Astrocyte (in vitro differentiated cells and primary cell): ENCODE measurements around the gene C15orf39. TPM values are rescaled to one million over a fixed set of nuclear protein-coding genes. Genes with fewer than 3 reads are reported as not detected.
"Not testable (repeated sequence)": the region's sequence is repeated elsewhere in the genome, so short reads cannot be mapped to it uniquely, and the experiment has no call there.

Source experiments
- DNase-seq: peaks from one replicate; pipeline ENCODE4 v3.0.0-alpha.2; 2010; ENCODE audit warnings: low read depth
- FAIRE-seq: peaks from 2 replicates; lab custom pipeline; 2011; peaks lifted over from hg19 to GRCh38; lab: Jason Lieb, UNC
- H2AFZ ChIP-seq: 2 replicates; pipeline ENCODE4 v1.6.0; 2012; ENCODE audit warnings: low read depth, low read length, inconsistent platforms
- H3K27ac ChIP-seq: 2 replicates; pipeline ENCODE4 v1.5.1; 2011; ENCODE audit warnings: low read depth, low read length, inconsistent platforms
- H3K27me3 ChIP-seq: 2 replicates; pipeline ENCODE4 v1.6.0; 2011; ENCODE audit warnings: low read length, inconsistent platforms; ENCODE audit not compliant: insufficient read depth
- H3K36me3 ChIP-seq: 2 replicates; pipeline ENCODE4 v1.5.1; 2011; ENCODE audit warnings: low read length, inconsistent platforms; ENCODE audit not compliant: insufficient read depth
- H3K4me1 ChIP-seq: 2 replicates; pipeline ENCODE4 v1.5.1; 2011; ENCODE audit warnings: low read length, inconsistent platforms; ENCODE audit not compliant: insufficient read depth
- H3K4me2 ChIP-seq: 2 replicates; pipeline ENCODE4 v1.6.0; 2012; ENCODE audit warnings: low read length, inconsistent platforms
- H3K4me3 ChIP-seq: 2 replicates; pipeline ENCODE4 v1.5.1; 2011; ENCODE audit warnings: low read depth, mild to moderate bottlenecking, low read length, inconsistent platforms; ENCODE audit not compliant: insufficient read depth
- H3K79me2 ChIP-seq: 2 replicates; pipeline ENCODE4 v1.6.0; 2012; ENCODE audit warnings: mild to moderate bottlenecking, low read length, inconsistent platforms; ENCODE audit not compliant: insufficient read depth
- H3K9ac ChIP-seq: 2 replicates; pipeline ENCODE4 v1.6.0; 2012; ENCODE audit warnings: mild to moderate bottlenecking, low read length, inconsistent platforms
- H3K9me3 ChIP-seq: 2 replicates; pipeline ENCODE4 v1.5.1; 2012; ENCODE audit warnings: low read depth, mild to moderate bottlenecking, low read length, inconsistent platforms; ENCODE audit not compliant: insufficient read depth
- H4K20me1 ChIP-seq: 2 replicates; pipeline ENCODE4 v1.6.0; 2012; ENCODE audit warnings: low read length, inconsistent platforms; ENCODE audit not compliant: insufficient read depth
- H3K27ac Mint-ChIP-seq: one replicate; pipeline ENCODE4 v1.8.0; 2021; ENCODE audit warnings: mild to moderate bottlenecking, mixed read lengths; ENCODE audit not compliant: unreplicated experiment
- H3K27me3 Mint-ChIP-seq: one replicate; pipeline ENCODE4 v1.8.0; 2021; ENCODE audit warnings: low read depth, mixed read lengths; ENCODE audit not compliant: unreplicated experiment
- H3K36me3 Mint-ChIP-seq: one replicate; pipeline ENCODE4 v1.8.0; 2021; ENCODE audit warnings: low read depth, mixed read lengths; ENCODE audit not compliant: unreplicated experiment
- H3K4me1 Mint-ChIP-seq: one replicate; pipeline ENCODE4 v1.8.0; 2021; ENCODE audit warnings: low read depth, mixed read lengths; ENCODE audit not compliant: unreplicated experiment
- H3K4me3 Mint-ChIP-seq: one replicate; pipeline ENCODE4 v1.8.0; 2021; ENCODE audit warnings: mild to moderate bottlenecking, moderate library complexity, mixed read lengths; ENCODE audit not compliant: unreplicated experiment
- H3K9me3 Mint-ChIP-seq: one replicate; pipeline ENCODE4 v1.8.0; 2021; ENCODE audit warnings: mild to moderate bottlenecking, mixed read lengths; ENCODE audit not compliant: unreplicated experiment
- total RNA-seq: library from RNA; stranded (reverse); gene quantifications from 2 replicates; pipeline ENCODE4 v1.2.1, GENCODE V29; 2021

C15orf39 gene
- total RNA-seq, 1 donor from 2014 or later = 21.8 TPM

GRCh38 chr15:75259873-75260272 lies 58.2 kb downstream of the C15orf39 start:
- not testable (repeated sequence) for H3K4me2 ChIP-seq, H3K4me3 Mint-ChIP-seq, FAIRE-seq, H3K9ac ChIP-seq, H3K27ac Mint-ChIP-seq, H3K27me3 Mint-ChIP-seq, H3K9me3 Mint-ChIP-seq, H4K20me1 ChIP-seq, H3K79me2 ChIP-seq, H3K36me3 ChIP-seq, H3K4me1 ChIP-seq, H3K4me1 Mint-ChIP-seq, H3K27me3 ChIP-seq, DNase-seq, H3K27ac ChIP-seq, H3K4me3 ChIP-seq, H3K36me3 Mint-ChIP-seq, H2AFZ ChIP-seq, H3K9me3 ChIP-seq

Other genes starting within 250 kb of the C15orf39 start
- 4.1 and 4.7 TPM in 2 replicates for gene RPP25, start 245.1 kb upstream of the C15orf39 start, total RNA-seq
- 18.7 and 23.1 TPM in 2 replicates for gene SCAMP5, start 206.3 kb upstream of the C15orf39 start, total RNA-seq
- gene PPCDC, start 178.3 kb upstream of the C15orf39 start, total RNA-seq = 7.3 and 7.5 TPM in 2 replicates
- gene GOLGA6C, start 56.5 kb downstream of the C15orf39 start, total RNA-seq = not detected in 2 replicates
- not detected in 2 replicates for gene GOLGA6D, start 81.0 kb downstream of the C15orf39 start, total RNA-seq
- gene COMMD4, start 134.2 kb downstream of the C15orf39 start, total RNA-seq = 61.0 and 64.1 TPM in 2 replicates
- gene NEIL1, start 145.2 kb downstream of the C15orf39 start, total RNA-seq = 4.9 and 5.1 TPM in 2 replicates
- gene MAN2C1, start 166.7 kb downstream of the C15orf39 start, total RNA-seq = 76.5 and 80.8 TPM in 2 replicates
- gene SIN3A, start 249.8 kb downstream of the C15orf39 start, total RNA-seq = 49.9 and 54.0 TPM in 2 replicates